GM13977 (cell line): ENCODE measurements around the gene RASA3.

Source experiments
- DNase-seq: peaks from one replicate; pipeline ENCODE4 v3.0.0; 2012; ENCODE audit warnings: low spot score
- CTCF ChIP-seq: IDR thresholded peaks from 2 replicates; pipeline ENCODE4 v1.5.1; 2012; ENCODE audit warnings: mild to moderate bottlenecking, control low read depth; ENCODE audit not compliant: insufficient read depth; ENCODE audit errors: extremely low read depth, missing control alignments
- in situ Hi-C: fragments of 300-500 bp; cut with MboI; formaldehyde crosslinking; loops from one replicate; pipeline ENCODE4 v1.12.0; 2022; ENCODE audit warnings: low sequenced_read_pairs, low pct_unique_long_range_greater_than_20kb, mixed read lengths, inconsistent platforms; ENCODE audit not compliant: unreplicated experiment

Gene RASA3

DNA sequence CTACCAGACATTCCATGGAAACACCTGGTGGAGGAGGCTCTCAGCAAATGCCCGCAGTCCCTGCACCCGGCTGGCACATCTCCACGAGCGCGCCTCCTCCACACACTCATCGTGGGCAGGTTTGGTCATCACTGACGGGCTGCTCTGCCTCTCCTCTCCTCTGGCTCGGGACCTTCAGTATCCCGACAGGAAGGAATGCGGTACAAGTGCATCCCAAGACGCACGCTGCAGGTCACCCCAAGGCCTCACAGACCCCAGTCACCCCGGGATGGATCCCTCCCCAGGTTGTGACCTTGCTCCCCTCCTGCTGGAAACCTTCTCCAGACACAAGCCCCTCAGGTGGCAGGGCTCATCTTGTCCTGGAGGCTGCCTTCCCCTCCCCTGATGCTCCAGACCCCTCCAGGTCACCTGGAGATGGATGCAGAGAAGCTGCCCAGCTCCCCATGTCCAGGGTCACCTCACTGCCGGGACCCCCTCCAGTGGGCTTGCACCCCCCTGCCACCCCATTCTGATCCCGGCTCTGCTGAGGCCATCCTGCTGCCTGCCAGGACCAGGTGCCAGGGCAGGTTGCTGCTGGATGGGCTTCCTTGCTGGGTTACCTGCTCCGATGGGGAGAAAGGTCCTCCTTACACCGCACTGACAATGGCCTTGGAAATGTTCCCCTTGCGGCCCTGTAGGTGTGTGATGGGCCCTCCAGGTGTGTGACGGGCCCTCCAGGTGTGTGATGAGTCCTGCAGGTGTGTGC lies 188.4 kb downstream of the RASA3 start:
- in situ Hi-C loops: no loop called here
- DNase-seq: no peak
- no peak for TF ChIP-seq CTCF

- no peak for DNase-seq
- in situ Hi-C loops: no loop called here
- TF ChIP-seq CTCF: no peak
Observed at GRCh38 chr13:113942591-113943103, 189.8 kb downstream of the RASA3 start.

DNA sequence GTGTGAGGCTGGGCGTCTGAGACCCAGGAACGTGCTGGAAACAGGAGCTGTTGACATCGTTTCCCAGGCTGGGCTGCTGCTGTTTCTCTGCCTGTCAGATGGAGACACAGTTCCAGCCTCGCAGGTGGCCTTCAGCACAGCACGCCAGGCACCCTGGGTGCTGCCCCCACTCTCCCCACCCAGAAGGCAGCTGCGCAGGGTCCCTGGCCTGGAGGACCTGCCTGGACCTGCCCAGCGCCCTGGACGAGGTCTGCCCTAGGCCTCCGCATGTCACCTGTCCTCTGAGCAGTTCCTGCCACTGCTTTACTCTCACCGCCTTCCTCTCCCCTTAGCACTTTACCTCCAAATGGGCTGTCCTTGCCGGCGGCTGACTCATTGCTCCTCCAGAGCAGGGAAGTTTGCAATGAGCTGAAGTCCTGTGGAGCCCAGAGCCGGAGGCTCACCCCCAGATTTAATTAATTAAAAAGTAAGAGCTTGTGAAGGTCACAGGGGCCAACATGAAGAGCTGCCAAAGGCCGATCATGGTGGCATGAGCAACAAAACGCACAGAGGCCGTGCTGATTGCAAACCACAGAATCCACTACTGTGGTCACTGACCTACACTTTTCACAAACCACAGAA lies 190.7 kb downstream of the RASA3 start:
- no peak for TF ChIP-seq CTCF
- DNase-seq: no peak
- in situ Hi-C loops: no loop called here

DNA sequence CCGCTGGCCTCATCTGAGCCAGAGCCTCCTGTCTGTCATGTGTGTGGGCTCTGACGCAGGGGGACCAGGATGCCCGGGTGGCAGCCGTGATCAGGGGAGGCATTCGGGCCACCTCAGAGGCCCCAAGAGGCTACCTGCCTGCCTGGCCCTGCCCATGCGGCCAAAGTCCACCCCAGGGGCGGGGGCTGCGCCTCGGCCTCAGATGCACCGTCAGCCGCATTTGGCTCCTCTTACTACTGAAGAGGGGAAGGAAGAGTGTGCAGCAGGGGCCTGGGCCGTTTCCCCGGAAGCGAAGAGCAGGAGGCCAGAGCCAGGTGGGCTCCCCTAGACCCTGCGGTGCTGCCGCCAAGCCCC lies 192.5 kb downstream of the RASA3 start:
- in situ Hi-C loops: no loop called here
- TF ChIP-seq CTCF: no peak
- DNase-seq: no peak

DNA sequence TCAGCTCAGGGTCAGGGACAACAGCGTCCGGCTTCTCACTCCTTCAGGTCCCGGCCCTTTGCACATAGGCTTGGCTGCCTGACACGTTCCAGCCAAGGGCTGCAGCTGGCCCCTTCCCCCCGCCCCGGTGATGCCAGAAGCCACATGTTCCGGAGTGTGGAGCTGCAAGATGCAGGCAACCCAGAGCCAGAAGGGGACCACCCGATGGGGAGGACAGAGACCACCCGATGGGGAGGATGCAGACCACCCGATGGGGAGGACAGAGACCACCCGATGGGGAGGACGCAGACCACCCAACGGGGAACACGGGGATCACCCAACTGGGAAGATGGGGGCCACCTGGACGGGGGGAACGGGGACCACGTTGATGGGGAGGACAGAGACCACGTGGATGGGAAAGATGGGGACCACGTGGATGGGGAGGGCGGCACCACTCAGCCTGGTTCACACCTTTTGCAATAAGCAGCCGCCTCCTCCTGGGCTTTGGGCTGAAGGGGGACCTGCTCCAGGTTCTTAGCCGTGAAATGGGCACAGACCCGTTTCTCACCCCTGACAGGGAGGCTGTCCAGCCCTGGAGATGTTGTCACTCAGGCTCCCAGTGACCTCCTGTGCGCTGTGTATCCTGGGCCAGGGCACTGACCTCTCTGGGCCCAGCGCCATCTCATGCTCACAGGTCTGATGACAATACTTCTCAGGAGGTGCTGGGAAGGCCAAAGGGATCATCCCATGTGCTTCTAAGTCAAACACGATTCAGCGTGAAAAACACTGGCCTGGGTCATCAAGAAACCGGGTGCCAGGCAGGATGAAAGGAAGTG lies 193.1 kb downstream of the RASA3 start:
- in situ Hi-C loops: no loop called here
- no peak for TF ChIP-seq CTCF
- DNase-seq: no peak

DNA sequence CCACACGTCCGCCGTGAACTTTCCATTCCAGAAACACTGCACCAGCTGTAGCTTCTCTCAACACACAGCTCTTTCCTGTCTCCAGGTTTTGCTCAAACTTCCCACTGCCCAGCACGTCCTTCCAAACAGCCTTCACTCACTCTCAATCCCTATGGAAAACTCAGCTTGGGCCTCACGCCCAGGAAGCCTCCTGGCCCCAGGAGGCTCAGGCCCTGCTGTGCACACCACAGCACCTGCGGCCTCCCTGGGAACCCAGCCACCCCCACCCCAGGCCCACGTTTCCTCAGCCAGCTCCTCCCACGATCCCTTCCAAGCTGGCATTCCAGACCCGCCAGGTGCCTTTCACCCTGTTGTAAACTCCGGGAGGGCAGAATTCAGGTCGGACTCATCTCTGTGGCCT lies 193.7 kb downstream of the RASA3 start:
- no peak for TF ChIP-seq CTCF
- no peak for DNase-seq
- in situ Hi-C loops: no loop called here
